ENCODE measurements around the gene ACP5.
"Not testable (repeated sequence)": the region's sequence is repeated elsewhere in the genome, so short reads cannot be mapped to it uniquely, and the experiment has no call there.

ACP5 gene

DNA sequence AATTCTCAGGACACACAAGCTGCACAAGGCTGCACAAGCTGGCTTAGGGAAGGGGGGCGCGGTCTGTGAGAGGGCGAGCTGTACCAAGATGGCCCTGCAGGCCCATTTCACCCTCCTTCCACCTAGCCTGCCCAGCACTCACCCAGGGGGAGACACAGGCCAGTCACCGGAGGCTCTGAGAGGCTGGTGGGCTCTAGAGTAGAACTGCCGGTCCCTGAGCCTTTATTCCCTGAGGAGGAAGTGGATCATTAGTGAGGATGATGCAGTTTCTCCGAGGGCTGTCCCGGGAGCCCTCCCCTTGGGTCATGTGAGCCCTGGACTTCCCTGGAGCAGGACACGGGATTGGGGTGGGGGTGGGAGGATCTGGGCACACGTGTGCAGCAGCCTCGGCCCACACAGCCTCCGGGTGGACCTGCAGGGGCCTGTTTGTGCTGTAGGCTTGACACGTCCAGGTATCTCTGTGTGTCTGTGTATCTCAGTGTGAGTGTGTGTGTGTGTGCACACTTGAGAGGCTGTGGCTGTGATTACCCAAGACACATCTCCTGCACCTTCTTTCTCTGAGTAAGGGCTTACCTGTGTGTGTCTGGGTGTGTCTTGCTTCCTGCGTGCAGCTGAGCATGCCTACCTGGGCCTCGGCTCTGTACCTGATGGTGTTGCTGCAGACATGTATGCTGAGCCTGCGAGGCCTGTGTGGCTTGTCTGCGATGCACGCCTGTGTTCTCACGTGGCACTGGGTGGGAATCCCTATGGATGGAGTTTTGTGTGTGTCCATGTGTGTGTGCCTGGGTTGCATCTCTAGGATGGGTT lies at the start of gene ACP5:
Gene ACP5, minus strand, starts transcription at position 195 of the 807 bp plus-strand sequence. CDS start 328 bp downstream, outside the sequence.
- DNase-seq (ENCODE audit: low spot score) = no peak

DNA sequence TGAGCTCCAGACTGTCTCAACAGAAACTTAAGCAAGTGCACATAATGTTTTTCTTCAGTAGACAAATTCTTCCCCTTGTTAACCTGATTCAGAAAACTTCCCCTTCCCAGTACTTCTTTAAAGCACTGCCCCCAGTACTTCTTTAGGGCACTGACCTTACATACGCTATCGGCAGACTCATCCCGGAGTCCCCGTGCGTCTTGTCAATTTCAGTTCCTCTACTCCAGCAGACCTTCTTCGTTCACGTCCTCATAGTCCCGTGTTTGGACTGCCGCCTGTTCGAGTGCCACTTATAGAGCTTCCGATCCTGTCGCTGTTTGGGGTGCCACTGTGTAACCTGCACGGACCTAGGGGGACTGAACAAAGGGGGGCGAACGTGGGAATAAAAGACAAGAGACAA lies 48.8 kb upstream of the ACP5 start:
- DNase-seq (ENCODE audit: low spot score) = no peak

DNA sequence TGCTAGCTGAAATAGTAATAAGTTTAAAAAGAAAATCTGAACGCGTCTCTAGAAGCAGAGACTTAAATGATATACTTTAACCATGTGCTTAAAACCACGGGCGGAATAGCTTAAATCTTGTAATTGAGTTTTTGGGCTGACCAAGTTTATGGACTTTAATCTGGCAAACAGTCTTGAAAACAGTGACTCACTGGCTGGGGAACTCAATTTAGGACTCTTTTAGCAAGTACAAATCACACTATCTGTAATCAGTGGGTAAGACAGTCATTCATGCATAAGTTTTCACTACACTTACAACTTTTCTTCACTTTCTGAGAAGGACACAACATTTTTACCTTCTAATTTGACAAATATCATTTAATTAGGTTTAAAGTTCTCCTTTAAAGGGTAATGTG lies 46.6 kb upstream of the ACP5 start:
- no peak for DNase-seq (ENCODE audit: low spot score)

DNA sequence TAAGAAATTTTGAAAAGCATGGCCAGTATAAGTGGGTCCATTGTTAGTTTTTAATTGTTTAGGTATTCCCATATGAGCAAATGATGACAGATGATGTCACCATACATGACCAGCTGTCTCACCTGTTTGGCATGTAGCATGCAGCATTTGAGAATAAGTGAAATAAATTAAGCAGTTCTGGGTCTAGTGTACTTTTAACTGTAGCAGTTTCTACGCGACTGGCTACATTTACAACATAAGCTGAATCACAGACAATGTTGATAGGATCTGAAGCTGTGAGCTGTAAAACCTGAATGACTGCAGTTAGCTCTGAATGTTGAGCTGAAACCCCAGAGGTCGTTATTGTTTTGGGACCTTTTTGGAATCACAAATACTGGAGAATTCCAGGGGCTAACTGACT lies 45.0 kb upstream of the ACP5 start:
- not testable (repeated sequence) for DNase-seq (ENCODE audit: low spot score)

DNA sequence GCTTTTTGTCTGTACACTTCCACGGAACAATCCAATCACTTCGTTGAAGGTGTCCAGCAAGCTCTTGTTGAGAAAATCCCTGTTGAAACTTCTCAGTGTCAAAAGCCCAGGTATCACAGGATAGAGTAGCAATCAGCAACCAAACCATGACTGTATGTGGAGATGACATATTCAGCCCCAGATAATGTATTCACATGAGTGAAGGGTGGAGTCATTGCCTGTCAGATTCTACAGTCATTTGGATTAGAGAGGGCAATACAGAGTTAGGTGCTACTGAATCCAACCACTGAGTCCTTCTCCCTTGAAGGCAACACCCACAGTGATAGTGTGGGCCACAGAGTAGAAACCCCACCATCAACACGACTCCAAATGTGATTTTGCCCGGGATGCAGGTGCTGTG lies 43.1 kb upstream of the ACP5 start:
- no peak for DNase-seq (ENCODE audit: low spot score)

GRCh38 chr19:11617180-11618062 lies 40.0 kb upstream of the ACP5 start:
- no peak for DNase-seq (ENCODE audit: low spot score)

DNA sequence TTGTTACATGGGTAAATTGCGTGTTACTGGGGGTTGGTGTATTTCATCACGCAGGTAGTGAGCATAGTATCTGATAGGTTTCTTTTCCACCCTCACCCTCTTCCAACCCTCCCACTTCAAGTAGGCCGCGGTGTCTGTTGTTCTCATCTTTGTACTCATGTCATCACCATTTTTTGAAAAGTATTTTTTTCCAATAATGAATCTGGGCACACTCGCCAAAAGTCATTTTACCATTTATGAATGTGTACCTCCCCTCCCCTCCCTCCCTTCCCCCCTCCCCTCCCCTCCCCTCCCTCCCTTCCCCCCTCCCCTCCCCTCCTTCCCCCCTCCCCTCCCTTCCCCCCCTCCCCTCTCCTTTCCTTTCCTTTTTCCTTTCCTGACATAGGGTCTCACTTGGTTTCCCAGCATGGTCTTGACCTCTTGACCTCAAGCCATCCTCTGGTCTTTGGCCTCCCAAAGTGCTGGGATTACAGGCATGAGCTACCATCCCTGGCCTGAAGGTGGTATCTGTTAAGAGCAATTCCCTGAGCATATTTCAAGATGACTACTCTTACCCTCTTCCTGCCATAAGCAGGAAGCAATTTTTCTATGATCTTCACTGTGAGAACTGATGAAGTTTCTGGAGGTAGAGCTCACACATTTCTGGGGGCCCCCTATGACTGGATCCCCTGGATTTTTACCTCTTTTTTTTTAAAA lies 35.5 kb upstream of the ACP5 start:
- DNase-seq (ENCODE audit: low spot score) = peak; percentile 13

DNA sequence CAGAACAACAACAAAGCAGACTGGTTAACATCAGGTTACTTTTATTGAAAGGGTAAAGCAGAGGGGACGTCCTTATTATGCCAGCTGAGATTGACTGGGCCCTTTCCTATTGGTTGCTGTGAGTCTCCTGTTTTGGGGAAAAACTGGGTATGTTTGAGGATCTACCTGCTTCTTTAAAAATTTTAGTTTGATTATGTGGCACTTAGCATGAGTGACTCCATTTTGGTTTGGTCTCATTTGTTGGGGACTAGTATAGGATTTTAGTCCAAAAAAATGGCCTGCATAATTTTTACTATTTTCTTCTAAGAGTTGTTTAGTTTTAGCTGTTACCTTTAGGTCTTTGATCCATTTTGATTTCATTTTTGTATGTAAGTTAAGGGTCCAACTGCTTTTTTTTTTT lies 34.3 kb upstream of the ACP5 start:
- DNase-seq (ENCODE audit: low spot score) = no peak

DNA sequence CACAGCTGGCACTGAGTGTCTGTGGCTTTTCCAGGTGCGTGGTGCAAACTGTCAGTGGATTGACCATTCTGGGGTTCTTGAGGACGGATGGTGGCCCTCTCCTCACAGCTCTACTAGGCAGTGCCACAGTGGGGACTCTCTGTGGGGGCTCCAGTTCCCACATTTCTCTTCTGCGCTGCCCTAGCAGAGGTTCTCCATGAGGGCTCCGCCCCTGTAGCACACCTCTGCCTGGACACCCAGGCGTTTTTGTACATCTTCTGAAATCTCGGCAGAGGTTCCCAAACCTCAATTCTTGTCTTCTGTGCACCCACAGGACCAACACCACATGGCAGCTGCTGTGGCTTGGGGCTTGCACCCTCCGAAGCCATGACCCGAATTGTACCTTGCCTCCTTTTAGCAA lies 29.0 kb upstream of the ACP5 start:
- no peak for DNase-seq (ENCODE audit: low spot score)

- not testable (repeated sequence) for DNase-seq (ENCODE audit: low spot score)
Measured at GRCh38 chr19:11599704-11600103, 22.3 kb upstream of the ACP5 start.

GRCh38 chr19:11598746-11599145 lies 21.3 kb upstream of the ACP5 start:
- no peak for DNase-seq (ENCODE audit: low spot score)

GRCh38 chr19:11598103-11598483 lies 20.6 kb upstream of the ACP5 start:
- DNase-seq (ENCODE audit: low spot score) = no peak

DNA sequence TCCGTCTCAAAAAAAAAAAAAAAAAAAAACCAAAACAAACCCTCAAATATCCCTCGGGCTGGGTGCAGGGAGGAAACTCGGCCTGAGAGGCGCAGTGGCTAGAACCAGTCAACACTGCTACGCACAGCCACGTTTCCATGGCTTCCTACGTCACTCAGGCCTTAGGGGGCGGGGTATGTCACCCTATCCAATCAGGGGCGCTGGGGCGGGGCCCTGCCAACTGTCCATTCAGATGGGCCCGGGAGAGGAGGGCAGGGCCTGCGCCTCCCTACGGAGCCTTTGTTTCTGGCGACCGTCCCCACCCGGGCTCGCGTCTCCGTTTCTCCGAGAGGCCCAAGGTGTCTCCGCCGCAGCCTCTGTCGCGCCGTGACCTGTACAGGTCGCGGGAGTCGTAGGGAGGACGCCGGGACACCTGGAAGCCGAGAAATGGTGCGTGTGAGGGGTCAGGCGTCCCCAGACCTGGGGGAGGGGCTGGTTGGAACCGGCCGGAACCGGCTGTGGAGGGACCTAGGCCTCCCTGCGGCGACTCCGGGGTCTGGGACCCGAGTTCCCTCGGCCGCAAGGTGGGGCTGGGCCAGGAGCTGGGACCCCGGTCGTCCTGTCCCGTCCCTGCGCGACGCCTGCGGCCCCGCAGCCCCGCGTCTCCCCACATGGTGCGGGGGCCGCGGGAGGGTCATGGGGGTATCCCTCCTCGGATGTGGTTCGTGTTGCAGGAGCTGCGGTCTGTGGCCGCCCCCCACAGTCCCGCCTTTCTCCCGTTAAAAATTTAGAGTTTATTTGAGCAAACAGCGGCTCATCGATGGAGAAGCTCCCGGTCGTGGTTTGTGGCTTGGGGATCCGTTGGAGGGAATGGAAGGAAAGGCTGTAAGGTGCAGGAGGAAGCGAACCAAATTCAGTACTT lies 20.0 kb upstream of the ACP5 start, which contains the start of gene ZNF627:
Gene ZNF627, plus strand, starts transcription at position 282 of the 901 bp plus-strand sequence. Its CDS starts 145 bp downstream, at position 427.
- peak; percentile 98 for DNase-seq (ENCODE audit: low spot score)

DNA sequence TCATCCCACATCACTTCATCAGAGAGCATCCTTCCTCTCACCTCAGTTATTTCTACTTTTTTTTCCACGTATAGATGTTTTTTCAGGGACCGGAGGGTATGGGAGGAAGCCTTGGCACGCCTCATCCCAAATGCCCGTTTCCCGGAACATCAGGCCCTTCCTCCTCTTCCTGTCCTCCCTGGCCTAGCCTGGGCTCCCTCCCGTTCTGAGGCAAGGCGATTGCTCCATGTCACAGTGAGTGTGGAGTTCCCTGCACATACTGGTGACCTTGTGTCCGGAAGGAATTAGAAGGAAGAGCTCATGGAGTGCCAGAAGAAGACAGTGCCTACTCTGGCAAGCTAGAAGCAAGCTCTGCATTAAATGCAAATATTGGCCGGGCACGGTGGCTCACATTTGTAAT lies 18.7 kb upstream of the ACP5 start:
- no peak for DNase-seq (ENCODE audit: low spot score)

GRCh38 chr19:11594084-11594483 lies 16.6 kb upstream of the ACP5 start:
- no peak for DNase-seq (ENCODE audit: low spot score)

DNA sequence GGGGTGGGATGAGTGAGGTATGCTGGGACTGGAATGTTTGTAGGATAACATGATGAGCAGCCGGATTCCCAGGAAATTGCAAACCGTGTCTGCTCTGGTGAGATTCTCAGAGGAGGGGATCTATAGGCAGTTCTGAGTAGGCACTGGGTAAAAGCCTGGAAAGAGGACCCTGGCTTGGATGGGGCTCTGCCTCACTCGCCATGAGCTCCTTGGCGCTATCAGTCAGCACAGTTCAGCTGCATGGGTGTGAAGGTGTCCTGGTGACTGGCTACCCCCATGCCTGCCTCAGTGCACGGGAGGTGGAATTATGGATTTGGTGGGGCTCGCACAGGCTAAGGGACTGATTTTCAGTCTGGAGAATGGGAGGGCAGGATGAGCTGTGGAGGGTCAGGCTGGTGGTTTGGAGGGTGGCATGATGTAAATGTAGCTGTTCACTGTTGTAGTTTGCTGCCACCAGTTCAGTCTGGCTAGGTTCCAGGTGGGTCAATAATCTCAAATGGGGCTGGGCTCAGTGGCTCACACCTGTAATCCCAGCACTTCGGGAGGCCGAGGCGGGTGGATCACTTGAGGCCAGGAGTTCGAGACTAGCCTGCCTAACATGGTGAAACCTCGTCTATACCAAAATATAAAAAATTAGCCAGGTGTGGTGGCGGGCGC lies 10.7 kb upstream of the ACP5 start:
- no peak for DNase-seq (ENCODE audit: low spot score)

GRCh38 chr19:11587302-11587974 lies 10.0 kb upstream of the ACP5 start:
- peak; percentile 90 for DNase-seq (ENCODE audit: low spot score)

DNA sequence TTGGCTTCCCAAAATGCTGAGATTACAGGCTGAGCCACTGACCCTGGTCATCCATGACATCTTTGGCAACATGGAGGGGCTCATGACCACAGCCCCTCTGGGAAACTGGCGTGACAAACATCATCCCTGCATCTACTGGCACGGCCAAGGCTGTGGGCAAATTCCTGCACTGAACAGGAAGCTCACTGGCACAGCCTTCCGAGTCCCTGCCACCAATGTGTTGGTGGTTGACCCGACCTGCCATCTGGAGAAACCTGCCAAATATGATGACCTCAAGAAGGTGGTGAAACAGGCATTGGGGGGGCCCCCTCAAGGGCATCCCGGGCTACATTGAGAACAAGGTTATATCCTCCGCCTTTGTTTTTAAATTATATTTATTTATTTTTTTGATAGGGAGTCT lies 8.9 kb upstream of the ACP5 start:
- DNase-seq (ENCODE audit: low spot score) = no peak

DNA sequence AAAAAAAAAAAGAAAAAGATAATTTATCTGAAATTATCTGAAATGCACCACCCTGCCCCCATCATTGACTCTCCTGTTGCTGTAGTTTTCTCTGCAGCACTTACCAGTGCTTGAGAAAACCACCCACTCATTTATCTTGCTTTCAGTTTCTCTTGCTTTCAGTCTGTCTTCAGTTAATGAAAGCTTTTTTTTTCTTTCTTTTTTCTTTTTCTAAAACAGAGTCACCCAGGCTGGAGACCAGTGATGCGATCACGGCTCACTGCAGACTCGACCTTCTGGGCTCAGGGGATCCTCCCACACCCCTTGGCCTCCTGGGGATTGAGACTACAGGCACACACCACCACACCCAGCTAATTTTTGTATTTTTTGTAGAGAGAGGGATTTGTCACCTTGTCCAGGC lies 4.3 kb upstream of the ACP5 start:
- peak; percentile 91 for DNase-seq (ENCODE audit: low spot score)

DNA sequence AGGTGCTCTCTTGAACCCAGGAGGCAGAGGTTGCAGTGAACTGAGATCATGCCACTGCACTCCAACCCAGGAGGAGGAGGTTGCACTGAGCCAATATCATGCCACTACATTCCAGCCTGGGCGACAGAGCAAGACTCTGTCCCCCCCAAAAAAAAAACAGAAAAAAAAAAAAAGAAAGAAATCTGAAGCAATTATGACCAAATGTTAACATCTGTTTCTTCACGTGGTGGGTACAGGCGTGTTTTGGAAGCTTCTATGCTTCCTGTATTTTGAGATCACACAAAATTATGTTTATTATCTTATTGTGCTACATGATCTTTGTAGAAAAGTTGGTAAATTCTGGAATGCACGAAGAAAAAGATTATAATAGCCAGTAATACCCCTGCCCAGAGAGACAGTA lies 2.7 kb upstream of the ACP5 start:
- DNase-seq (ENCODE audit: low spot score) = no peak
